GM12872 (cell line): ENCODE measurements around the gene IGFBP1.

ENCODE experiments used
- CTCF ChIP-seq: IDR thresholded peaks from 3 replicates; pipeline ENCODE4 v1.5.1; 2011; ENCODE audit warnings: low read depth, mild to moderate bottlenecking, low read length, moderate library complexity; ENCODE audit not compliant: insufficient read depth

The IGFBP1 gene

GRCh38 chr7:45898222-45898621 is 9.9 kb downstream of the IGFBP1 start:
- no peak for TF ChIP-seq CTCF

GRCh38 chr7:45901566-45901965 is 13.3 kb downstream of the IGFBP1 start:
- TF ChIP-seq CTCF: no peak

GRCh38 chr7:45902820-45903219 is 14.5 kb downstream of the IGFBP1 start:
- no peak for TF ChIP-seq CTCF

- TF ChIP-seq CTCF: no peak
These were observed 21.3 kb downstream of the IGFBP1 start for GRCh38 chr7:45909561-45909960.

- no peak for TF ChIP-seq CTCF
These were observed 22.6 kb downstream of the IGFBP1 start for GRCh38 chr7:45910855-45911254.

GRCh38 chr7:45911311-45911710 is 23.0 kb downstream of the IGFBP1 start:
- TF ChIP-seq CTCF: no peak

- no peak for TF ChIP-seq CTCF
These were observed 24.7 kb downstream of the IGFBP1 start for GRCh38 chr7:45912972-45913371.

- TF ChIP-seq CTCF: no peak
These were observed 26.6 kb downstream of the IGFBP1 start for GRCh38 chr7:45914911-45915310.
